ENCODE data around the gene FGFBP2.

Gene FGFBP2

DNA sequence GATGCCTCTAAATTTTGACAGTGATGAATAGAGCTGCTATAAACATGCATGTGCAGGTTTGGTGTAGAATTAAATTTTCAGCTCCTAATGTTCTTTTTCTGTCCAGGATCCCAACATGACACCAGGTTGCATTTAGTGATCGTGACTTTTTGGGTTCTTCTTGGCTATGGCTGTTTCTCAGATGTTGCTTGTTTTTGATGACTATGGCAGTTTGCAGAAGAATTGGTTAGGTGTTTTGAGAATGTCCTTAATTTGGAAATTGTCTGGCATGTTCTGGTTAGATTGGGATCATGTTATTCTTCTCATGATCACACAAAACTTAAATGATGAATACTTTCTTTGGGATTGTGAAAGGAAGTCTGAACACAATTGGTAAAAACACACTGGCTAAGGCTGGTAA, 20.7 kb downstream of the FGFBP2 start:
- no peak overlapping the region for H3K4me3 ChIP-seq (ENCODE audit: low read depth, low read length)
- no peaks in the 10 kb centered on the region for H3K36me3 ChIP-seq (ENCODE audit: control insufficient read depth, insufficient read depth, low read length)
- no peaks in the 10 kb centered on the region for H3K27me3 ChIP-seq (ENCODE audit: control insufficient read depth, insufficient read depth, low read length)
- no peak overlapping the region for H3K9ac ChIP-seq (ENCODE audit: low read depth, low read length)
- no peaks in the 10 kb centered on the region for H3K9me3 ChIP-seq (ENCODE audit: control insufficient read depth, insufficient read depth, low read length)
- H3K4me1 ChIP-seq (ENCODE audit: control insufficient read depth, insufficient read depth, low read length) = no peaks in the 10 kb centered on the region

DNA sequence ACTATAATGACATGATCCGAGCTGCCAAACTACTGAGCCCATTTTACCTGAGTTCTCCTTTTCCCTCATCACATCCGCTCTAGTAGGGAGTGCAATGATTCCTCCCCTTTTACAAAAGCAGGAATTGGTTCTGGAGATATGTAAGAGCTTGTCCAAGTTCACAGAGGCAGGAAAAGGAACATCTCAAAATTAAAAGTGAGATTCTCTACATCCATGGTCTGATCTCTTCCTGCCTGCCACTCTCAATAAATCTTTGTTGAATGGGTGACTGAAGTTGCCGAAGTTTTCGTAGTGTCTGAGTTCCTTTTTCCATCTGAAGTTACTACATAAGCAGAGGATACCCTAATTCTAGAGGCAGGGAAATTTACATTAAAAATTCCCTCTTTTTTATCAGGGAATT, 24.3 kb downstream of the FGFBP2 start, which contains the start of gene FGFBP1:
FGFBP1 (minus strand) TSS at position 101 of the 400 bp plus-strand sequence. CDS start 2,108 bp downstream, outside the sequence.
- Histone ChIP-seq H3K27me3 (ENCODE audit: control insufficient read depth, insufficient read depth, low read length) (no peaks in the 10 kb centered on the region), H3K4me1 (ENCODE audit: control insufficient read depth, insufficient read depth, low read length) (no peaks in the 10 kb centered on the region), H3K9ac (ENCODE audit: low read depth, low read length) (no peak within 1 kb of the TSS), H3K36me3 (ENCODE audit: control insufficient read depth, insufficient read depth, low read length) (no peaks in the 10 kb centered on the region), H3K4me3 (ENCODE audit: low read depth, low read length) (no peak within 1 kb of the TSS), H3K9me3 (ENCODE audit: control insufficient read depth, insufficient read depth, low read length) (no peaks in the 10 kb centered on the region)

DNA sequence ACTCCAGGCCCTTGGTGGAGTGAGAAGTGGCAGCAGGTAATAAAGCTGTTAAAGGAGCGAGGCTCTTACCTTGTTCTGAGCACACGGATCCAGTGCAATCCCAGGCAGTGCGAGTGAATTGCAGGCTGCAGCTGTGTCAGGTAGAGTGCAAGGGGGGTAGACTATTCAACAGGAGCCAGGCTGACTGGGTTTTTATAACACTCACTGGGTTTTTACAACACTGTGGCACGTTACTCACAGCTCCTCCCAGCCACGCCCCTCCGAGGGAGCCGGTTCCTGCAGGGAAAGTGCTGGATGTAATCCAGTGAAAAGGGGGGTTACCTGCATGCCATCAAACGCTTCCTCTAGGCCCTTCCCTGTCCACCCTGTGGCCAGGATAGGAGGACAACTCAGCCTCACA, 24.8 kb downstream of the FGFBP2 start:
- H3K4me3 ChIP-seq (ENCODE audit: low read depth, low read length) = no peak overlapping the region
- no peak overlapping the region for H3K9ac ChIP-seq (ENCODE audit: low read depth, low read length)

GRCh38 chr4:15936495-15936894, 26.5 kb downstream of the FGFBP2 start:
- Histone ChIP-seq H3K4me3 (ENCODE audit: low read depth, low read length) (no peak overlapping the region), H3K36me3 (ENCODE audit: control insufficient read depth, insufficient read depth, low read length) (no peaks in the 10 kb centered on the region), H3K27me3 (ENCODE audit: control insufficient read depth, insufficient read depth, low read length) (no peaks in the 10 kb centered on the region), H3K4me1 (ENCODE audit: control insufficient read depth, insufficient read depth, low read length) (no peaks in the 10 kb centered on the region), H3K9me3 (ENCODE audit: control insufficient read depth, insufficient read depth, low read length) (no peaks in the 10 kb centered on the region), H3K9ac (ENCODE audit: low read depth, low read length) (no peak overlapping the region)

More for the DNA sequence above, 24.8 kb downstream of the FGFBP2 start:
- no peaks in the 10 kb centered on the region for H3K27me3 ChIP-seq (ENCODE audit: control insufficient read depth, insufficient read depth, low read length)
- no peaks in the 10 kb centered on the region for H3K36me3 ChIP-seq (ENCODE audit: control insufficient read depth, insufficient read depth, low read length)
- H3K9me3 ChIP-seq (ENCODE audit: control insufficient read depth, insufficient read depth, low read length) = no peaks in the 10 kb centered on the region
- H3K4me1 ChIP-seq (ENCODE audit: control insufficient read depth, insufficient read depth, low read length) = no peaks in the 10 kb centered on the region

DNA sequence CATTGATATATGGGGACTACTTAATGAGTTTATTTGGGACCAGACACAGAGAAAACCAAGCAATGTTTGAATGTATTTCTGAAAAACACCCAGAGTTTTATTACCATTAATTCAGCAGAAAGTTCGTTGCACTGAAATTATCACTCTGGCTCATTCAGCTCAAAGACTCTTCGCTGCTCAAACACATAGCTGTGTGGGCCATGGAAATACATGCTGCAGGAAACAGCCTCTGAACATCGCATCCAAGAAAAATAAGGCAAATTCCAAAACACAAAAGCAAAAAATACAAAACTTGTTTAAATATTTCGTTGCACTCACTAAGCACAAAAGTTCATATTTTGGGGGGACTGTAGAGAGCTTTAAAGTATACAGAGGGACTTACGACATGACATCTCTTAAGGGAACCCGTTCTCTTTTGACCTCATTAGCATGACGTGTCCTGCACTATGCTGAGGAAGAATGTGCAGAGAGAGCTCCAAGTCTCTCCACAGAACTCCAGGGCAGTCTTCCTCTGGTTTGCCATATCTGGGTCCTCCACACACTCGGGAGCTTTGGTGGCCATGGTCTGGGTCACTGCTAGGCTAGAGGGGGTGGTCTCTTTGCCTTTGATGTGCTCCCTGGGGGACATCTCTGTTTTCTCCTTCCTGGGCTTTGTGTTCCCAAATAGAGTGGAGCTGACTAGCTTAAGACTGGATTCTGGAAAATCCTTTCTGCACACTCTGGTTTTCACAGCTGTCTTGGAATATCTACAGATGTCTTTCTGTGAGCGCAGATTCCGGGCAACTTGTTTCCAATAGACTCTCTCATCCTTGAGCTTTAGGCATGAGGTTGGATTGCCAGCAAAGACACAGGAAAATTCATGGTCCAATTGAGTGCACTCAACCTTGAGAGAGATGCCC, 27.2 kb downstream of the FGFBP2 start:
- H3K9ac ChIP-seq (ENCODE audit: low read depth, low read length) = no peak overlapping the region
- no peak overlapping the region for H3K4me3 ChIP-seq (ENCODE audit: low read depth, low read length)
- no peaks in the 10 kb centered on the region for H3K27me3 ChIP-seq (ENCODE audit: control insufficient read depth, insufficient read depth, low read length)
- H3K36me3 ChIP-seq (ENCODE audit: control insufficient read depth, insufficient read depth, low read length) = no peaks in the 10 kb centered on the region
- H3K4me1 ChIP-seq (ENCODE audit: control insufficient read depth, insufficient read depth, low read length) = no peaks in the 10 kb centered on the region
- H3K9me3 ChIP-seq (ENCODE audit: control insufficient read depth, insufficient read depth, low read length) = no peaks in the 10 kb centered on the region

- no peaks in the 10 kb centered on the region for H3K4me1 ChIP-seq (ENCODE audit: control insufficient read depth, insufficient read depth, low read length)
- no peak overlapping the region for H3K4me3 ChIP-seq (ENCODE audit: low read depth, low read length)
- no peaks in the 10 kb centered on the region for H3K36me3 ChIP-seq (ENCODE audit: control insufficient read depth, insufficient read depth, low read length)
- no peak overlapping the region for H3K9ac ChIP-seq (ENCODE audit: low read depth, low read length)
- no peaks in the 10 kb centered on the region for H3K27me3 ChIP-seq (ENCODE audit: control insufficient read depth, insufficient read depth, low read length)
- H3K9me3 ChIP-seq (ENCODE audit: control insufficient read depth, insufficient read depth, low read length) = no peaks in the 10 kb centered on the region
Measured at GRCh38 chr4:15934259-15934658, 28.7 kb downstream of the FGFBP2 start.

- H3K4me3 ChIP-seq (ENCODE audit: low read depth, low read length) = no peak overlapping the region
- no peaks in the 10 kb centered on the region for H3K27me3 ChIP-seq (ENCODE audit: control insufficient read depth, insufficient read depth, low read length)
- no peaks in the 10 kb centered on the region for H3K9me3 ChIP-seq (ENCODE audit: control insufficient read depth, insufficient read depth, low read length)
- H3K36me3 ChIP-seq (ENCODE audit: control insufficient read depth, insufficient read depth, low read length) = no peaks in the 10 kb centered on the region
- H3K4me1 ChIP-seq (ENCODE audit: control insufficient read depth, insufficient read depth, low read length) = no peaks in the 10 kb centered on the region
- no peak overlapping the region for H3K9ac ChIP-seq (ENCODE audit: low read depth, low read length)
Measured at GRCh38 chr4:15931451-15932210, 31.3 kb downstream of the FGFBP2 start.

- no peaks in the 10 kb centered on the region for H3K27me3 ChIP-seq (ENCODE audit: control insufficient read depth, insufficient read depth, low read length)
- no peaks in the 10 kb centered on the region for H3K9me3 ChIP-seq (ENCODE audit: control insufficient read depth, insufficient read depth, low read length)
- H3K4me3 ChIP-seq (ENCODE audit: low read depth, low read length) = no peak overlapping the region
- no peak overlapping the region for H3K9ac ChIP-seq (ENCODE audit: low read depth, low read length)
- H3K4me1 ChIP-seq (ENCODE audit: control insufficient read depth, insufficient read depth, low read length) = no peaks in the 10 kb centered on the region
- H3K36me3 ChIP-seq (ENCODE audit: control insufficient read depth, insufficient read depth, low read length) = no peaks in the 10 kb centered on the region
Measured at GRCh38 chr4:15930314-15930713, 32.7 kb downstream of the FGFBP2 start.

DNA sequence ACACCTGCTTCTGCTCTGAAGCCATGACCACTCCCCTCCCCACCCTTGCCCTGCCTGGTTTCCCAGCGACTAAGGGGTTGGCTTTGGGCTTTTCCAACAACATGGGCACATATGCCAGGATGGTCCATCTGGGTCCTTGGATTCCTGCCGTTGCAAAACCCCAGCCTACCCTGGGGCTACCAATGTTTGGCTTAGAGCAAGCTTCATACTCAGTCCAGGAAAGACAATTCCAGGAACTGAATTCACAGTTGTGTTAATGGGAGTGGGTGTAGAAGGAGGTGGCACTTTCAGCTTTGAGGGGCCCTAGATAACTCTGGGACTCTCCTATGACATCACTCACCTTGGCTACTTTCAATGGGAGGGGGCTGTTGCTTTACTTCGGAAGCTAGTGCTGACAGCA, 33.4 kb downstream of the FGFBP2 start:
- Histone ChIP-seq H3K9ac (ENCODE audit: low read depth, low read length) (no peak overlapping the region), H3K4me3 (ENCODE audit: low read depth, low read length) (no peak overlapping the region), H3K9me3 (ENCODE audit: control insufficient read depth, insufficient read depth, low read length) (no peaks in the 10 kb centered on the region), H3K4me1 (ENCODE audit: control insufficient read depth, insufficient read depth, low read length) (no peaks in the 10 kb centered on the region), H3K27me3 (ENCODE audit: control insufficient read depth, insufficient read depth, low read length) (no peaks in the 10 kb centered on the region), H3K36me3 (ENCODE audit: control insufficient read depth, insufficient read depth, low read length) (no peaks in the 10 kb centered on the region)

- Histone ChIP-seq H3K27me3 (ENCODE audit: control insufficient read depth, insufficient read depth, low read length) (no peaks in the 10 kb centered on the region), H3K9me3 (ENCODE audit: control insufficient read depth, insufficient read depth, low read length) (no peaks in the 10 kb centered on the region), H3K4me1 (ENCODE audit: control insufficient read depth, insufficient read depth, low read length) (no peaks in the 10 kb centered on the region), H3K9ac (ENCODE audit: low read depth, low read length) (no peak overlapping the region), H3K36me3 (ENCODE audit: control insufficient read depth, insufficient read depth, low read length) (no peaks in the 10 kb centered on the region), H3K4me3 (ENCODE audit: low read depth, low read length) (no peak overlapping the region)
Measured at GRCh38 chr4:15928883-15929282, 34.1 kb downstream of the FGFBP2 start.

DNA sequence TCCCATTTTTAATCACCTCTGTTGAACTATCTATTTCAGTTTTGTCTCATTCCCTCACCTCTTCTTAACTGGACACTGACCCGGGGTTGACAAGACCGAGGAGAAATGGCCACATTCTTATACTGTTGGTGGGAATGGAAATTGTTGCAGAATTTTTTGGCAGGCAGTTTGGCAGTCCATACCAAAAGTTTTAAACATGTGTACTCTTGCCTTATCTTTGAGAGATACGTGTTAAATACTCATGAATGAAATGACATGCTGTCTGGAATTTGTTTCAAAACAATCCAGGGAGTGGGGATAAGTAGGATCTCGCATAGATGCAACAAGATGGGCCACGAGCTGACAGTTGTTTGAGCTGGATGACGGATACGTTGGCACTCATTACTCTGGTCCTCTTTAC, 36.5 kb downstream of the FGFBP2 start:
- Histone ChIP-seq H3K4me1 (ENCODE audit: control insufficient read depth, insufficient read depth, low read length) (no peaks in the 10 kb centered on the region), H3K9me3 (ENCODE audit: control insufficient read depth, insufficient read depth, low read length) (no peaks in the 10 kb centered on the region), H3K27me3 (ENCODE audit: control insufficient read depth, insufficient read depth, low read length) (no peaks in the 10 kb centered on the region), H3K36me3 (ENCODE audit: control insufficient read depth, insufficient read depth, low read length) (no peaks in the 10 kb centered on the region), H3K9ac (ENCODE audit: low read depth, low read length) (no peak overlapping the region), H3K4me3 (ENCODE audit: low read depth, low read length) (no peak overlapping the region)

DNA sequence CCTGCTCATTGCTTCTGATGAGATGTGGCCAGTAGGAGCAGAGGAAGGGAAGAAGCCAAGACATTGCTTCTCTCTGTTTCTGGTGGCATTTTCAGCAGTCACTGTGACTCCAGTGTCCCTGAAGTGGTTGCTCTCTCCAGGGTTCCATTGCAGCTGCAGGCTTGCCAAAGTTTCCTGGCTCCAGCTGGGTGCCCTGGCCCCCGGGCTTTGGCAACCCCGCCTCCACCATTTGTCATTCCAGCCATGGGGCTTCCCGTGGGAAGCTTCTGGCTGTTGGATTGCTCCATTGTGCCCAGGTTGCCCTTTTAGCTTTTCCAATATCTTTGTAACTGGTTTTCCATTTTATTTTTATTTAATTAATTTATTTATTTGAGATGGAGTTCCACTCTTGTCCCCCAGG, 37.1 kb downstream of the FGFBP2 start:
- H3K27me3 ChIP-seq (ENCODE audit: control insufficient read depth, insufficient read depth, low read length) = no peaks in the 10 kb centered on the region

More for the DNA sequence above, 37.1 kb downstream of the FGFBP2 start:
- Histone ChIP-seq H3K4me3 (ENCODE audit: low read depth, low read length) (no peak overlapping the region), H3K9me3 (ENCODE audit: control insufficient read depth, insufficient read depth, low read length) (no peaks in the 10 kb centered on the region), H3K4me1 (ENCODE audit: control insufficient read depth, insufficient read depth, low read length) (no peaks in the 10 kb centered on the region), H3K9ac (ENCODE audit: low read depth, low read length) (no peak overlapping the region), H3K36me3 (ENCODE audit: control insufficient read depth, insufficient read depth, low read length) (no peaks in the 10 kb centered on the region)
